GM12864 (cell line): ENCODE data around the gene TENM3.

Experiments
- DNase-seq: peaks from one replicate; pipeline ENCODE4 v3.0.0-alpha.2; 2011; ENCODE audit warnings: low read depth
- H3K4me3 ChIP-seq: 2 replicates; pipeline ENCODE4 v1.5.1; 2011; ENCODE audit warnings: mild to moderate bottlenecking, low read depth, low read length, control low read depth
- TF ChIP-seq, protein P1 (sequence below): IDR thresholded peaks from 2 replicates; pipeline ENCODE4 v1.5.1; 2011; ENCODE audit warnings: low read depth, mild to moderate bottlenecking, moderate library complexity, low read length, control low read depth, inconsistent platforms; ENCODE audit errors: missing control alignments

The TENM3 gene

DNA sequence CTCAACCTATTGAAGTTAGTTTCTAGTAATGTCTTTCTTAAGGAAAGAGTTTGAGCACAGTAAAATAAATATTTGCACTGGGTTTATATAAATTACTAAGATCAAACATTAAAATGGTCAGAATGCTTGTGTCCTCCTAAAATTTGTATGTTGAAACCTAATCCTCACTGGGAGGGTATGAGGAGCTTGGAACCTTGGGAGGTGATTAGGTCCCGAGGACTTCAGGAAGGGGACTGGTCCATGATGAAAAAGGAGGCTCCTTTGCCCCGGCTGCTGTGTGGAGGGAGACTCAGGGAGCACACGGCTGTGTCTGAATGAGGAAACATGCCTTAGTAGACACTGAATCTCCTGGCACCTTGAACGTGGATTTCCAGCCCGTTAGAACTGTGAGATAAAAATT, 221.9 kb downstream of the TENM3 start:
- TF ChIP-seq, protein P1, sequence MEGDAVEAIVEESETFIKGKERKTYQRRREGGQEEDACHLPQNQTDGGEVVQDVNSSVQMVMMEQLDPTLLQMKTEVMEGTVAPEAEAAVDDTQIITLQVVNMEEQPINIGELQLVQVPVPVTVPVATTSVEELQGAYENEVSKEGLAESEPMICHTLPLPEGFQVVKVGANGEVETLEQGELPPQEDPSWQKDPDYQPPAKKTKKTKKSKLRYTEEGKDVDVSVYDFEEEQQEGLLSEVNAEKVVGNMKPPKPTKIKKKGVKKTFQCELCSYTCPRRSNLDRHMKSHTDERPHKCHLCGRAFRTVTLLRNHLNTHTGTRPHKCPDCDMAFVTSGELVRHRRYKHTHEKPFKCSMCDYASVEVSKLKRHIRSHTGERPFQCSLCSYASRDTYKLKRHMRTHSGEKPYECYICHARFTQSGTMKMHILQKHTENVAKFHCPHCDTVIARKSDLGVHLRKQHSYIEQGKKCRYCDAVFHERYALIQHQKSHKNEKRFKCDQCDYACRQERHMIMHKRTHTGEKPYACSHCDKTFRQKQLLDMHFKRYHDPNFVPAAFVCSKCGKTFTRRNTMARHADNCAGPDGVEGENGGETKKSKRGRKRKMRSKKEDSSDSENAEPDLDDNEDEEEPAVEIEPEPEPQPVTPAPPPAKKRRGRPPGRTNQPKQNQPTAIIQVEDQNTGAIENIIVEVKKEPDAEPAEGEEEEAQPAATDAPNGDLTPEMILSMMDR: no peak
- no peak for DNase-seq

DNA sequence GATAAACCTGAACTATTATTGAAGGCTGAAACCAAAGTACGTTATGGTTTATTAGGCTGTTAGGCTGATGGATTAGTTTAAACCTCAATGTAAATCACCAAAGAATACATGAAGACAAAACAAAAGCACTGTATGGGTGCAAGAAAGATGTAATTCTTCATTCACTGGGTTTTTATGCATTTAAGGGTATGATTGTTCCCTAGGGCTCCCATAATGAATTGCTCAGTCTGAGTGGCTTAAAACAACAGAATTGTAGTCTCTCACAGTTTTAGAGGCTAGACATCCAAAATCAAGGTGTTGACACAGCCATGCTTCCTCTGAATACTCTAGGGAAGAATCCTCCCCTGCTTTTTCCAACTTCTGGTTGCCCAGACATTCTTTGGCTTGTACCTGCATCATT, 222.8 kb downstream of the TENM3 start:
- TF ChIP-seq, protein P1: no peak
- no peak for DNase-seq
- H3K4me3 ChIP-seq: no peak overlapping the region

More for the DNA sequence above, 221.9 kb downstream of the TENM3 start:
- H3K4me3 ChIP-seq: no peak overlapping the region

DNA sequence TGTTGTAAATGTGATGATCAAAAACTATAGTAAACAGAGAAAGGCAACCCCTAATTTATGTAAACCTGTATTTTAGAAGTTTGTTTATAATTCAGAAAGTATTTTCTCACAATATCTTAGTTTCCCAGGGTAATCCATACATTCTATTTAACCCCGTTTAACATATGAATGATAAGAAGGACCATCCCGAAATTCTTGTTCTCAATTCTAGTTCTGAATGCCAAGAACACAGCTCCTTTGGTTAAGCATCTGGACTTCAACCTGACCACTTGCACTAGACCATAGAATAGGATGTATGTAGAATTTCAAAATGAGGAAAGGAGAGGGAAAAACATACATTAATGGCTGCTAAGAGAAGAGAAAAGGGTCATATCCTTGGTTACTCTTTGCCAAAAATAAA, 227.0 kb downstream of the TENM3 start:
- TF ChIP-seq, protein P1: no peak
- no peak for DNase-seq
- no peak overlapping the region for H3K4me3 ChIP-seq

DNA sequence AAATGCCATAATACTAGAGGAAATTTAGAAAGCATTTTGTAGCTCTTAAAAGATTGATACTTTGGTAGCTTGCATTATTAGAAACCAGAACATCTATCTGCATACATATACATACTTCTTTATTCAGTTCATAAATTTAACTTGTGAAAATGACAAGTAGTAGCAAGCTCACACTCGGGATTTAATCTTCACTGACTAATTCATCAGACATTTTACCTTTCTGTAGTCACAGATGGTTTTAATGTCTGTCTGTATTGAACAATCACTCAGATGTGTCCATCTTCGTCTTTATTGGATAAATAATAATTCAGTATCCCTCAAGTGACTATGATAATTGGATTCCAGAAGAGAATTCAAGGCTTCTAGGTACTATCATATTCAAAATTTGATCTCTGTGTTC, 232.3 kb downstream of the TENM3 start:
- H3K4me3 ChIP-seq: no peak overlapping the region
- TF ChIP-seq, protein P1: no peak
- no peak for DNase-seq

DNA sequence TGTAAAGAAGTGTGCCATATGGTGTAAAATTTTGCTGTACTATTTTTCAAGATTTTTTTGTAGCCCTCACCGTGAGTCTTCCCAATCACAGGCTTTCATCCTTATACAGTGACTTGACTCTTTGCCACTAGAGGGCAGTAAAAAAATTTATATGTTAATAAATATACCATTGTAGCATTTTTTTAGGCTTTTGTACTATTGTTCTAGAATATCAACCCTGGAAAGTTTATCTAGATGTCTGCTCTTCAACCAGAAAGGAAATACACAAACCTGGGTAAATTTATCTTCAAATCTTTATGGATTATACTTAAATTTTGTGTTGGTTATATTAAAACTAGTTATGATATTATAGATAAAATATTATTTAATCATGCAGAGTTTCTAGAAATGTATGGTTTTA, 235.3 kb downstream of the TENM3 start:
- no peak overlapping the region for H3K4me3 ChIP-seq
- TF ChIP-seq, protein P1: peak; percentile 34
- DNase-seq: no peak

DNA sequence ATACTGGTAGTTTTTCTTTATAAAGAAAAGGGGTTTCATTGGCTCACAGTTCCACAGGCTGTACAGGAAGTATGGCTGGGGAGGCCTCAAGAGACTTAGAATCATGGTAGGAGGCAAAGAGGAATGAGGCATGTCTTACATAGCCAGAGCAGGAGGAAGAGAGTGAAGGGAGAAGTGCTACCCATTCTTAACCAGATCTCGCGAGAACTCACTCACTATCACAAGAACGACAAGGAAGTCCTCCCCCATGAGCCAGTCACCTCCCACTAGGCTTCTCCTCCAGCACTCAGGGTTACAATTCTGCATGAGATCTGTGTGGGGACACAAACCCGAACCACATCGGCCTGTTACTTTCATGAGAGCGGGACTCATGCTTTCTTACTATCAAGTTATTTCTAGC, 240.5 kb downstream of the TENM3 start:
- TF ChIP-seq, protein P1: no peak
- H3K4me3 ChIP-seq: no peak overlapping the region
- DNase-seq: no peak

DNA sequence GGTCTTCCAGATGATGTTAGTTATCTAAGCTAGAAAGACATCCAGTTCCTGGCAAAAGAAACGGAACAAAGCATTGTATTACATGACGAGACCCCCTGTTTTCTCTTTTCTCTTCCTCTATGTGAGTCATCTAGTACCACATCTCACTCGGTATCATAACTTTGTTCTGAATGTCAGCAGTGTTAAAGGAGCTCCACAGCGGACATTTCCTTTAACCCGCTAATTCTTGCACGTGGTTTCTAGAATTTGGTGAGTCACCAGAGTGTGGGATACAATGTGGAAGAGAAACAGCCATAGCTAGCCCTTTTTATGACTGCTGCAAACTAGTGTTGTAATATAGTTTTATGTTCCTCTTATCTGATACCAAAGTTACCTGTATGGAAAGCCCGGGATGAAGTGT, 243.7 kb downstream of the TENM3 start:
- no peak overlapping the region for H3K4me3 ChIP-seq
- DNase-seq: no peak
- TF ChIP-seq, protein P1: no peak
